ENCODE measurements around the gene CHRNA4. TPM values are rescaled to one million over a fixed set of nuclear protein-coding genes. Genes with fewer than 3 reads are reported as not detected.

The CHRNA4 gene
- total and polyA plus RNA-seq, 2 donors (not counting 1 experiment from before 2014, with no cell fraction given) = not detected

DNA sequence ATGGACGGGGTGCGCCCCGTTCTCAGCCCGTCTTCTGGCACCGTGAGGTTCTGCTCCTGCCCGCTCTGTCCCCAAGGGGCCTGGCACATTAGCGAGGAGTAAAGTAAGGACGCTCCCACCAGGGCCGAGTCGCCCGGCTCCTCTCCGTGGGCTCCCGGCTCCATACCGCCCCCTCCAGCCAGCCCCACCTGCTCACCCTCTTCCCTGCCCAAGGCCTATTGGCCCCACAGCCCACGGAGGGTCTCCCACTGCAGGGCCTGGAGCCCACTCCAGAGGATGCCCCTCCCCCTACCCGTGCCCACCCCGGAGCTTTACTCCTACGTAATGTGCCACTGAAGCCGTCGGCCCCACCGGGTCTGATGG lies 47.5 kb upstream of the CHRNA4 start:
- TF ChIP-seq EZH2 (IDR thresholded peaks at IDR 0.05; ENCODE audit: low read length, missing control alignments) = no peak
- TF ChIP-seq, protein P1, sequence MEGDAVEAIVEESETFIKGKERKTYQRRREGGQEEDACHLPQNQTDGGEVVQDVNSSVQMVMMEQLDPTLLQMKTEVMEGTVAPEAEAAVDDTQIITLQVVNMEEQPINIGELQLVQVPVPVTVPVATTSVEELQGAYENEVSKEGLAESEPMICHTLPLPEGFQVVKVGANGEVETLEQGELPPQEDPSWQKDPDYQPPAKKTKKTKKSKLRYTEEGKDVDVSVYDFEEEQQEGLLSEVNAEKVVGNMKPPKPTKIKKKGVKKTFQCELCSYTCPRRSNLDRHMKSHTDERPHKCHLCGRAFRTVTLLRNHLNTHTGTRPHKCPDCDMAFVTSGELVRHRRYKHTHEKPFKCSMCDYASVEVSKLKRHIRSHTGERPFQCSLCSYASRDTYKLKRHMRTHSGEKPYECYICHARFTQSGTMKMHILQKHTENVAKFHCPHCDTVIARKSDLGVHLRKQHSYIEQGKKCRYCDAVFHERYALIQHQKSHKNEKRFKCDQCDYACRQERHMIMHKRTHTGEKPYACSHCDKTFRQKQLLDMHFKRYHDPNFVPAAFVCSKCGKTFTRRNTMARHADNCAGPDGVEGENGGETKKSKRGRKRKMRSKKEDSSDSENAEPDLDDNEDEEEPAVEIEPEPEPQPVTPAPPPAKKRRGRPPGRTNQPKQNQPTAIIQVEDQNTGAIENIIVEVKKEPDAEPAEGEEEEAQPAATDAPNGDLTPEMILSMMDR (conservative IDR thresholded peaks at IDR 0.05 in 1 of 2, IDR thresholded peaks at IDR 0.05 in 1 of 2; ENCODE audit: low read depth in 1 of 2, low read length in 2 of 2) = no peak
- H2AFZ ChIP-seq (ENCODE audit: low read length) = no peak overlapping the region
- H4K20me1 ChIP-seq (ENCODE audit: control insufficient read depth, extremely low read depth, insufficient read depth, low read length) = no peaks in the 10 kb centered on the region
- no peak overlapping the region for H3K4me2 ChIP-seq (ENCODE audit: extremely low read depth, insufficient read depth, low read length)
- no peak overlapping the region for H3K9ac ChIP-seq (ENCODE audit: insufficient read depth, low read length)
- H3K9me3 ChIP-seq (ENCODE audit: control insufficient read depth, insufficient read depth, low read depth, low read length) = no peaks in the 10 kb centered on the region
- H3K36me3 ChIP-seq (ENCODE audit: control insufficient read depth, insufficient read depth, low read length) = no peaks in the 10 kb centered on the region
- H3K27me3 ChIP-seq (ENCODE audit: control insufficient read depth, insufficient read depth, low read length) = no peaks in the 10 kb centered on the region
- H3K79me2 ChIP-seq (ENCODE audit: control insufficient read depth, insufficient read depth, low read length) = no peaks in the 10 kb centered on the region
- no peak overlapping the region for H3K27ac ChIP-seq (ENCODE audit: insufficient read depth, low read length)
- no peak for DNase-seq (ENCODE audit: low read depth in 2 of 2)
- H3K4me1 ChIP-seq (ENCODE audit: control insufficient read depth, extremely low read depth, insufficient read depth, low read length) = no peaks in the 10 kb centered on the region
- H3K4me3 ChIP-seq (replicated peaks in 1 of 4; ENCODE audit: control extremely low read depth in 1 of 4, insufficient read depth in 1 of 4, low read depth in 3 of 4, low read length in 4 of 4) = no peak overlapping the region

DNA sequence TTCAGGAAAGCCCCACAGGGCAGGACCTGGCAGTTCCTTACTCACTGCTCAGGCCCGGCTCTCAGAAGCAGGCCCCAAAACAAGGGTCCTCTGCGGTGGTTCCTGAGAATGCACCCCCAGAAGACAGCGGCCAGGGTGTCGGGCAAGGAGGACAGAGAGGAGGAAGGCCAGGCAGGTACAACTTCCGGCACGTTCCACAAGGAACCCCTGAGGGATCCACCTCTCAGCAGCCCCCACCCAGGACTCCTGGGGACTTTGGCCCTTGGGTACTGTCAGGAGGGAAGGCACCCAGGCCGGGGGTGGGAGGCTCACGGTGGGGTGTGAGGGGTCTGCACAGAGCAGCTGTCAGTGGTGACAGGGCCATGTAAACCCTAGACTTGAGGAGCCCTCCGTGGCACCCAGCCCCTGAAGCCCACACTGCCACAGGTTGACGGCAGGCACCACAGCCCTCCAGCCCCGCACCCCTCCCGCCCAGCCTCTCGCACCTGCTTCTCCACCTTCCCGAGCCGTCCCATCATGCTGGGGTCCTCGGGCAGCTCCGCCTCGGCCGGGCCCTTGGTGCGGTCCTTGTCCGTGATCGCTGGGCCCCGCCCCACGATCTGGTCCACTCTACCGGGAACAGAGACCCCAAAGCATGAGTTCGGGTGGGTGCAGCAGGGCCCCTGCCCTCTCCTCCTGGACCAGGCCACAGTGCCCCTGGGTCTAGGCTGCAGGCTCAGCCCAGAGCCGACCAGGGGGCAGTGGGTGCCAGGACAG lies 47.0 kb upstream of the CHRNA4 start:
- Histone ChIP-seq H2AFZ (ENCODE audit: low read length) (no peak overlapping the region), H3K4me3 (replicated peaks in 1 of 4; ENCODE audit: control extremely low read depth in 1 of 4, insufficient read depth in 1 of 4, low read depth in 3 of 4, low read length in 4 of 4) (no peak overlapping the region), H4K20me1 (ENCODE audit: control insufficient read depth, extremely low read depth, insufficient read depth, low read length) (no peaks in the 10 kb centered on the region), H3K4me1 (ENCODE audit: control insufficient read depth, extremely low read depth, insufficient read depth, low read length) (no peaks in the 10 kb centered on the region), H3K36me3 (ENCODE audit: control insufficient read depth, insufficient read depth, low read length) (no peaks in the 10 kb centered on the region), H3K27me3 (ENCODE audit: control insufficient read depth, insufficient read depth, low read length) (no peaks in the 10 kb centered on the region), H3K9ac (ENCODE audit: insufficient read depth, low read length) (no peak overlapping the region), H3K27ac (ENCODE audit: insufficient read depth, low read length) (no peak overlapping the region), H3K4me2 (ENCODE audit: extremely low read depth, insufficient read depth, low read length) (no peak overlapping the region), H3K79me2 (ENCODE audit: control insufficient read depth, insufficient read depth, low read length) (no peaks in the 10 kb centered on the region), H3K9me3 (ENCODE audit: control insufficient read depth, insufficient read depth, low read depth, low read length) (no peaks in the 10 kb centered on the region)
- TF ChIP-seq, protein P1 (conservative IDR thresholded peaks at IDR 0.05 in 1 of 2, IDR thresholded peaks at IDR 0.05 in 1 of 2; ENCODE audit: low read depth in 1 of 2, low read length in 2 of 2) = no peak
- no peak for TF ChIP-seq EZH2 (IDR thresholded peaks at IDR 0.05; ENCODE audit: low read length, missing control alignments)
- no peak for DNase-seq (ENCODE audit: low read depth in 2 of 2)

DNA sequence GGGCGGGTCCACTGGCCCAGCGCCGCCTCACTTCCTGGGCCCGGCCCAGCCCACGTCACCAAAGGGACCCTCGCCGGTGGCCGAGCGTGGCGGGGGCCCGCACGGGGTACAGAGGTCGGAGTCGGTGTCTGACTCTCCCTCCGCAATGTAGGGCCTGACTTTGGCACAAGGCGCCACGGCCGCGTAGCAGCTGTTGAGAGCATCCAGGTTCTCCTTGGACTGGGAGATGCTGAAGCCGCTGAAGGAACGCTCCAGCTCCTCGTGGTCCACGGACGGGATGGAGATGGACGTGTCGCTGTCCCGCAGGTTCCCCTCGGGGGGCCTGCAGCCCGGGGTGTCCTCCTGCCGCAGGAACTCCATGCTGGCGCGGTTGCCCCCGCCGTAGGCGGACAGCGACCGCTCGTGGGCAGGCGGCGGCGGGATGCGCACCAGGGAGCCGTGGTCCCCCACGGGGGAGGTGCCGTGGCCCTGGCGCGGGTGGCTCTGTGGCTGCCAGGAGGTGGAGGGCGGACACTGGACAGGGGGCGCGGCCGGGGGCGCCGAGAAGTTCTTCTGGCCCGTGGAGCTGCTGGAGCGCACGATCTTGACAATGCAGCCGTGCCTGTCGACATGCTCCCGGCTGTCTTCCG lies 45.6 kb upstream of the CHRNA4 start:
- no peak overlapping the region for H3K27ac ChIP-seq (ENCODE audit: insufficient read depth, low read length)
- H4K20me1 ChIP-seq (ENCODE audit: control insufficient read depth, extremely low read depth, insufficient read depth, low read length) = no peaks in the 10 kb centered on the region
- H3K36me3 ChIP-seq (ENCODE audit: control insufficient read depth, insufficient read depth, low read length) = no peaks in the 10 kb centered on the region
- H3K4me3 ChIP-seq (replicated peaks in 1 of 4; ENCODE audit: control extremely low read depth in 1 of 4, insufficient read depth in 1 of 4, low read depth in 3 of 4, low read length in 4 of 4) = no peak overlapping the region
- no peaks in the 10 kb centered on the region for H3K4me1 ChIP-seq (ENCODE audit: control insufficient read depth, extremely low read depth, insufficient read depth, low read length)
- H3K9ac ChIP-seq (ENCODE audit: insufficient read depth, low read length) = no peak overlapping the region
- no peak overlapping the region for H2AFZ ChIP-seq (ENCODE audit: low read length)
- H3K27me3 ChIP-seq (ENCODE audit: control insufficient read depth, insufficient read depth, low read length) = no peaks in the 10 kb centered on the region
- H3K4me2 ChIP-seq (ENCODE audit: extremely low read depth, insufficient read depth, low read length) = no peak overlapping the region
- no peak for DNase-seq (ENCODE audit: low read depth in 2 of 2)
- no peak for TF ChIP-seq EZH2 (IDR thresholded peaks at IDR 0.05; ENCODE audit: low read length, missing control alignments)
- TF ChIP-seq, protein P1 (conservative IDR thresholded peaks at IDR 0.05 in 1 of 2, IDR thresholded peaks at IDR 0.05 in 1 of 2; ENCODE audit: low read depth in 1 of 2, low read length in 2 of 2) = no peak
- no peaks in the 10 kb centered on the region for H3K79me2 ChIP-seq (ENCODE audit: control insufficient read depth, insufficient read depth, low read length)
- H3K9me3 ChIP-seq (ENCODE audit: control insufficient read depth, insufficient read depth, low read depth, low read length) = no peaks in the 10 kb centered on the region

All from fibroblast of lung (primary cell).